H1 (cell line): ENCODE measurements around the gene DUSP23. TPM values are rescaled to one million over a fixed set of nuclear protein-coding genes. Genes with fewer than 3 reads are reported as not detected.

Source experiments
- MAX ChIP-seq: IDR thresholded peaks from 2 replicates; pipeline ENCODE4 v1.6.1; 2012; ENCODE audit warnings: inconsistent platforms
- polyA plus RNA-seq, 7 experiments: library from polyadenylated mRNA; depleted of rRNA in 3 of 7; stranded (reverse) in 5 of 7; unstranded in 2 of 7; fragments of >200 nt in 5 of 7; fragments of 200-250 nt in 2 of 7; gene quantifications; 1 replicate in 5 of 7; 2 replicates in 1 of 7; 4 replicates in 1 of 7; pipeline versions ENCODE4 v1.2.1 to v1.2.3, GENCODE V29; 2011 to 2013; ENCODE audit warnings: missing spikeins in 2 of 7, mixed read lengths in 2 of 7
- total RNA-seq: library from RNA; stranded (reverse); fragmentation: NEBNext Ultra II Directional; extraction: Animal tissue kit (Norgen Biotek cat#: 25700); gene quantifications from 2 replicates; pipeline ENCODE4 v1.2.1, GENCODE V29; 2021
- TF ChIP-seq, protein P1 (sequence below): IDR thresholded peaks from 2 replicates; pipeline ENCODE4 v1.6.1; 2011; ENCODE audit warnings: low read depth, mild to moderate bottlenecking, low read length; ENCODE audit not compliant: insufficient read depth

DUSP23 gene
- total and polyA plus RNA-seq, 2 of the 8 experiments (the other 6 are each of a cell fraction or from before 2014, with no cell fraction given): 45.8 to 80.1 TPM

DNA sequence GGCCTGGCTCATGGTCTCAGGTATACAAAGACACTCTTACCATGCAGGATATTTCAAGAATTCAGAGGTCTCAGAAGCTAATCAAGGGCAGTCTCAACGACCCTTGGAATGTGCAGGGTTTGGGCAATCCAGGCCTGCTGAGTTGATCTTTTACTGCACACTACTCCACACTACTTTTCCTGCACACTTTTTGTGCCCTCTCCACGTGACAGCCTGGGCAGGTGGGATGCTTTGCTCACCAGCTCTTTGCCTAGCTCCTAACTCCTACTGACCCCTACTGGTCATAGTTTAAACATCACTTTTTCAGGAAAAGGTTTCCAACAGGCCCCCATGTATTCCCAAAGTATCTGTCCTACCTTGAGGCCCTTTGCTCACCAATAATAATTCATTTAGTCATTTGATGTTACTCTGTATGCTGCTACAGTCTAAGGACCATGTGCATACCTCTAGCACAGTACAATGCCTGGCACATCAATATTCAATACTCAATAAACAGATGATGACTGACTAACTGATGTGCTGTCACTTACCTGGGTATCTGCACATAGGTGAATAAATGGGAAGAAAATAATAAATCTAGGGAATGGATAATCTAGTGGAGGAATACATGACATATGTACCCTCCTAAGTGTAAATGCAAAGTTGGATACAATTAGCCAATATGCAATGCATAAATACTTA lies 9.6 kb downstream of the DUSP23 start (continued):
- TF ChIP-seq, protein P1, sequence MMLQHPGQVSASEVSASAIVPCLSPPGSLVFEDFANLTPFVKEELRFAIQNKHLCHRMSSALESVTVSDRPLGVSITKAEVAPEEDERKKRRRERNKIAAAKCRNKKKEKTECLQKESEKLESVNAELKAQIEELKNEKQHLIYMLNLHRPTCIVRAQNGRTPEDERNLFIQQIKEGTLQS: peak; percentile 69; the same call in 1 of the 2 replicates
- TF ChIP-seq MAX: peak; percentile 84
